GM18517 (cell line): ENCODE results near the gene FHIP1B.

Experiments
- ATAC-seq: cut with Tn5 transposase; IDR thresholded peaks from one replicate; pipeline ENCODE4 v1.9.1; 2021; ENCODE audit warnings: mild to moderate bottlenecking, moderate library complexity; ENCODE audit not compliant: unreplicated experiment

FHIP1B gene

DNA sequence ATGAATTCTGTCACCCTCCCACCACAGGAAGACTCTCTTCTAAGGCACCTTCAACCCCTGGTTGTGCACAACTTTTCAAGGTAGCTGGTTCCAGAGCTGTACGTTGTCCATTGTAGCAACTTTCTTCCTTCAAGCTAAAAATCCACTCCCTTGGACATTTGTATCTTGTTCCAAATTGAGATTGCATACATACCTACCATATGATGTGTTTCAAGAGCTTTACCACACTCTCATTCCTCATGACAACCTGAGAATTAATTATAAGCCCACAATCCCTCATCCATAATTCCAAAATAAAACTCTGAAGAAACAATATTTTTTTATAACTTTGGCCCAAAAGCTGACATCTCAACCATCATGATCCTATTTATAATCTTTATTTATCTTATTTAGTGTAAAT, 32.4 kb downstream of the FHIP1B start:
- ATAC-seq = no peak

DNA sequence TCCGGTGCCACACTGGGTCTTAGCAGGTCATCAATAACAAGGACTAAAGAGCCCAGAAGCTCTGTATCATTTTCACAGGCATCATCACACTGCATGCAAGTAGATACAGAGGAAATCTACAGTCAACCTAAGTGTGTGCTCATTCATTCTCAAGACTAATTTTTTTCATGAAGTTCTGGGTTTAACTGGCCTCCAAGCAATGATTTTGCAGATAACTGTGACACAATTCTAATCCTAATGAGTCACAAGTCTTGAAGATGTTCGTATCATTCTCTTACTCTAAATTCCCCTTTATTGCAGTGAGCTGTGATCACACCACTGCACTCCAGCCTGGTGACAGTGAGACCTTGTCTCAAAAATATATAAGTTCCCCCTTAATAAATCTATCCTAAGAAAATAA, 33.0 kb downstream of the FHIP1B start:
- ATAC-seq = no peak

DNA sequence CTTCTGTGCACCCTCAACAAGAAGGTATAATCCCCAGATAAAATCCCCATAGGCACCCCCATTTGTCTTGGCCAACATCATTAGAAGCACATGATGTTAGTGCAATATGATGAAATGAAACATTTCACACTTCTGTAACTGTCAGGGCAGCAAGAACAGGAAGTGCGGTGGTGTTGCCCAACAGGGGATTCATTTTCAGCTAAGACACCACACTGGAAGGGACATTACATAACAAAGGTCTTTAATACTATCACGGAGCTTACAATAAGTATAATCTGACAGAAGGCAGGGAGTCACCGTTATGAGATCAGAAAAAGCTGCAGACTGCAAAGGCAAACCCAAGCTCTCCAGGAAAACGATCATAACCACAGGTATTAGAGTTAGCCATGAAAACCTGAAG, 33.5 kb downstream of the FHIP1B start:
- no peak for ATAC-seq

DNA sequence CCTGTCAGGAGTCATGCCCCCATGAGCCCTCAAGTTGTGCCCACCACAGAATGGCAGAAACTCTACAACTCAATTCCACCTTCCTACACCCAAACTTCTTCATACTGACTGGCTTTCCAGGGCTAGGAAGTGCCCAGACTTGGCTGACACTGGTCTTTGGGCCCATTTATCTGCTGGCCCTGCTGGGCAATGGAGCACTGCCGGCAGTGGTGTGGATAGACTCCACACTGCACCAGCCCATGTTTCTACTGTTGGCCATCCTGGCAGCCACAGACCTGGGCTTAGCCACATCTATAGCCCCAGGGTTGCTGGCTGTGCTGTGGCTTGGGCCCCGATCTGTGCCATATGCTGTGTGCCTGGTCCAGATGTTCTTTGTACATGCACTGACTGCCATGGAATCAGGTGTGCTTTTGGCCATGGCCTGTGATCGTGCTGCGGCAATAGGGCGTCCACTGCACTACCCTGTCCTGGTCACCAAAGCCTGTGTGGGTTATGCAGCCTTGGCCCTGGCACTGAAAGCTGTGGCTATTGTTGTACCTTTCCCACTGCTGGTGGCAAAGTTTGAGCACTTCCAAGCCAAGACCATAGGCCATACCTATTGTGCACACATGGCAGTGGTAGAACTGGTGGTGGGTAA, 35.1 kb downstream of the FHIP1B start, which contains the start of gene OR52W1:
Gene OR52W1, plus strand, starts transcription at position 51 of the 637 bp plus-strand sequence. Its CDS starts 0 bp downstream, at position 51.
- ATAC-seq = no peak

DNA sequence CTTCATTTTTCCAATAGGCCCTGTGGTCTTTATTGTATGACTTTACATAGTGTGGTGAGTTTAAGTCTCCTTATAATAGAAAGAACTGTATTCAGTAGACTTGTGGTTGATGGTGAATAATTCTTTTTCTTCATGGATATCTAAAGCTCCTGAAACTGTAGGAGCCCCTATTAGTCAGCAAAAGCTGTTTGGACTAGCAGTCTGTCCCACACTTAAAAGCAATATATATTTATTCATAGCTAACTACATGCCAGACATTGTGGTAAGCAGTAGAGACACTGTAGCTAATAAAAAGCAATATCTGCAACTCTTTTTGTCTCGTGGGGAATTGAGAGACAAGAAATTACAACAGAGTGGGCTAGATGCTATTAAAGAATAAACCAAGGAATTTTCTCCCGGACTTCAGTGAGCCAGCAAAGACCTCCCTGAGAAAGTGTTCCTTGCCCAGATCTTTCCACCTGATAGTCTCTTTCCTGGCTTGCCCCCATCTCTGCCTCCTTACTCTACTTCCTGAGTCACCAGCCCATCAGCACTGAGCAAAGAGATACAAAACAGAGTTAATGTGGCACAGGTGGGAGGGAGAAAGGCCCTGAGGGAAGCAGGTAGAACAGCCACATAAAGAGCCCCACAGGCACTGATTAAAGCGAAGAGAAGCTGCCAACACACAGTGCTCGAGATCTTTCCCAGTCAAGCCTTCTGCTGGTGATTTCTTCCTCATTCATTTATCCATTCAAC, 36.8 kb downstream of the FHIP1B start:
- no peak for ATAC-seq

DNA sequence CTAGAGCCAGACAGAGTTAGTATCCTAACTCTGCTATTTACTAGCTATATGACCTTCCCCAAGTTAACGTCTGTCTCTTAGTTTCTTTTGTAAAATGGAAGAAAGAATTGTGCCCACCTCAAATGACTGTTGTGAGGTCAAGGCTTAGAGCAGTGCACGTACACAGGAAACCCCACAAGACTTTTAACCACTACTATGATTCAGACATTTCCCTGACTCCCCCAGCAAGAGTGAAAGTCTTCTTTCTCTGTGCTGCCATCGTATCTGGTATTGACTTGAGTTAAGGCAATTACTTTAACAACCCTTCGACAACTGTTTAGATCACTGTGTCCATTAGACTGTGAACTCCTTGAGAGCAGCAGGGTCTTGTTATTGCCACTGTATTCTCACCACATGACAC, 38.0 kb downstream of the FHIP1B start:
- no peak for ATAC-seq

DNA sequence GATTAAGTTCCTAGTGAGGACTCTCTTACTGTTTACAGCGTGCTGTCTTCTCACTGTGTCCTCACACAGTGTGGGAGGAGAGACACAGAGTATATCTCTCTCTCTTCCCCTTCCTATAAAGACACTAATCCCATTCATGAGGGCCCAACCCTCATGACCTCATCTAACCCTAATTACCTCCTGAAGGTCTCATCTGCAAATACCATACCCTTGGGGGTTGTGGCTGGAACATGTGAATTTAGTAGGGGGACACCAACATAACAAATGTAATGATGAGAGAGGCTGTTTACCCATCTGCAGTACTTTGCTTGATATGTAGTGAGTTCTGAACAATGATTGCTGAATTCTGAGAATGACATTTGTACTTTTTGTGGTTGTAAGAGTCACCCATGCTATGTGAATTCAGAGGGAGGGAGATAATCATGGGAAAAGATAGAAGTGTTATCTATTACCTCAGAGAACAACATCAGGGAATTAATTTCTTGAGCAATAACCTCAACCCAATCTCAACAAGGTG, 40.3 kb downstream of the FHIP1B start:
- no peak for ATAC-seq

DNA sequence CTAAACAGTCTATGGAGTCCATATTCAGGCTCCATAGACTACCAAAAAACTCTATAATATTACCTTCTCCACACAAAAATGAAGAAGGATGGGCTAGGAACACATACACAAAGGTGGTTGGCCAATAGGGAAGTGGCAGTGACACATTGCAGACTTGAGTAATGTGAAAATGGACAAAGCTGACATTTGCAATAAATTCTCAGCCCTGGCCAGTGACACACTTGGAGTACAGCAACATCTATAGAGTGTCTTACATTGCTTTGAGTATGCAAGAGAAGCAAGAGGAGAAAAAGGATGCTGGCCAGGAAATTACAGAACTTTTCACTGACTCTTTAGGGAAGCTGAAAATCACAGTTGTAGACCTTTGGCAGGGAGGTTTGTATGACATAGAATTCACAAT, 42.7 kb downstream of the FHIP1B start:
- ATAC-seq = no peak

DNA sequence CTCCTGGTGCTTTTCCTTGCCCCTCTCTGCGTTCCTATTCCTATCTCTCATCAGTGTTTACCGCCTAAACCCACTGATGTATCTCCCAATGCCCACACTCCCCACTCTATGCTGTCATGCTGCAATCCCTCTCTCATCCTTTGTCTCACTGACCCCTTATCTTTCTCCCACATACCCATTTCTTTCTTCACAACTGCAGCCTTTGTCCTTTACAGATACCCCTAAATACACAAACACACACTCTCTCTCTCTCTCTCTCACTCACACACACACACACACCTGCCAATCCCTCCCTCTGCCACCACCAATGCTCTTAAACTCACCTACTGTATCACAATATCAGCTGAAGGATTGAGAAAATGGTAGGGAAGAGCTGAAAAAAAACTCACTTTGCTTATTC, 59.0 kb downstream of the FHIP1B start:
- ATAC-seq = no peak

DNA sequence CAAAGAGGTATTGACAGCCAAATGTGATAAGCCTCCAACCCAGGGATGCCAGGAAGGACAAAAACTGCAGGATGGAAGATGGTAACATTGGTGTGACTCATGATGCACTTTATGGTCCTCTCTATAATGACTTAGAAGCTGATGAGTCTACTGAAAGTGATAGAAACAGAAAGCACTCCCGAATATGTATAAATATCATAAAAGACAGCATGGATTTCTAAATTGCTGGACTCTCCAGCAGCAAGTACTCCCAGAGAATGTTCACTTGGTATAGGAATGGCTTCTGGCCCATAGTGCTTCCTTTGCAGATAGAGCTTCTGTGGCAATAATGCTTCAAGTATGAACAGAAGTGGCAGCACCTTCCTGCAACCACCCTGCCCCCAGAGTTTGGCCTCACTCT, 64.2 kb downstream of the FHIP1B start, which contains the start of gene OR52B2:
Gene OR52B2, minus strand, starts transcription at position 101 of the 400 bp plus-strand sequence. Its CDS starts 0 bp downstream, at position 101.
- ATAC-seq = no peak
